H1 (cell line): ENCODE data around the gene MED31. TPM values are rescaled to one million over a fixed set of nuclear protein-coding genes. Genes with fewer than 3 reads are reported as not detected.

ENCODE experiments used
- CHD7 ChIP-seq: fragments of 300-600 bp; sonication (generic); IDR thresholded peaks from 2 replicates; pipeline ENCODE4 v1.7.1; 2012; ENCODE audit warnings: low read length, moderate library complexity, mild to moderate bottlenecking, inconsistent platforms; ENCODE audit not compliant: insufficient replicate concordance
- CTCF ChIP-seq, 3 experiments: IDR thresholded peaks; 1 replicate in 2 of 3; 2 replicates in 1 of 3; pipeline versions ENCODE4 v1.5.1 to v1.6.1; 2011; ENCODE audit warnings: low read length in 3 of 3, mild to moderate bottlenecking in 3 of 3, inconsistent platforms in 2 of 3, low read depth in 1 of 3, moderate library complexity in 1 of 3; ENCODE audit not compliant: insufficient read depth in 1 of 3; ENCODE audit errors: control extremely low read depth in 1 of 3
- JUN ChIP-seq: IDR thresholded peaks from 2 replicates; pipeline ENCODE4 v1.6.1; 2011; ENCODE audit warnings: low read depth, mild to moderate bottlenecking, improper control_type of control experiment, low read length
- polyA plus RNA-seq, 7 experiments: library from polyadenylated mRNA; depleted of rRNA in 3 of 7; stranded (reverse) in 5 of 7; unstranded in 2 of 7; fragments of >200 nt in 5 of 7; fragments of 200-250 nt in 2 of 7; gene quantifications; 1 replicate in 5 of 7; 2 replicates in 1 of 7; 4 replicates in 1 of 7; pipeline versions ENCODE4 v1.2.1 to v1.2.3, GENCODE V29; 2011 to 2013; ENCODE audit warnings: missing spikeins in 2 of 7, mixed read lengths in 2 of 7
- total RNA-seq: library from RNA; stranded (reverse); fragmentation: NEBNext Ultra II Directional; extraction: Animal tissue kit (Norgen Biotek cat#: 25700); gene quantifications from 2 replicates; pipeline ENCODE4 v1.2.1, GENCODE V29; 2021

MED31 gene
- total and polyA plus RNA-seq, 2 of the 8 experiments (the other 6 are each of a cell fraction or from before 2014, with no cell fraction given) = 4.6 to 12.3 TPM

GRCh38 chr17:6660805-6661463 is 9.5 kb upstream of the MED31 start (continued):
- no peak for TF ChIP-seq CHD7
- TF ChIP-seq JUN = no peak
- no peak for TF ChIP-seq CTCF (IDR thresholded peaks at IDR 0.05; ENCODE audit: control extremely low read depth in 1 of 3, insufficient read depth in 1 of 3, low read depth in 1 of 3, low read length in 3 of 3)
- TF ChIP-seq, all 59 proteins: peak for 0
